Activated T-helper 1 cell treated with anti-CD3 and anti-CD28 coated beads, Interleukin-2, amount 50 U/mL, for 16 hours (primary cell): Measurements from ENCODE around the gene XYLT1.

Source experiments
- DNase-seq, 2 donors: peaks; one replicate each; pipeline ENCODE4 v3.0.0-alpha.2; 2020; ENCODE audit warnings: low read depth in 1 of 2, low spot score in 1 of 2

The XYLT1 gene

GRCh38 chr16:17235147-17235815 lies 235.5 kb downstream of the XYLT1 start:
- no peak for DNase-seq

- no peak for DNase-seq
These were observed 237.3 kb downstream of the XYLT1 start for GRCh38 chr16:17233318-17234002.

GRCh38 chr16:17232487-17232886 lies 238.3 kb downstream of the XYLT1 start:
- no peak for DNase-seq

- DNase-seq = no peak
These were observed 238.8 kb downstream of the XYLT1 start for GRCh38 chr16:17231972-17232371.

- DNase-seq = no peak
These were observed 239.7 kb downstream of the XYLT1 start for GRCh38 chr16:17230932-17231581.

GRCh38 chr16:17229766-17230165 lies 241.0 kb downstream of the XYLT1 start:
- no peak for DNase-seq

GRCh38 chr16:17229131-17229530 lies 241.6 kb downstream of the XYLT1 start:
- no peak for DNase-seq

- no peak for DNase-seq
These were observed 242.1 kb downstream of the XYLT1 start for GRCh38 chr16:17228708-17229055.

- no peak for DNase-seq
These were observed 242.6 kb downstream of the XYLT1 start for GRCh38 chr16:17228048-17228707.

- DNase-seq = no peak
These were observed 243.5 kb downstream of the XYLT1 start for GRCh38 chr16:17227278-17227677.

GRCh38 chr16:17225541-17225940 lies 245.2 kb downstream of the XYLT1 start:
- no peak for DNase-seq

GRCh38 chr16:17224879-17225281 lies 245.9 kb downstream of the XYLT1 start:
- DNase-seq = no peak

GRCh38 chr16:17224350-17224749 lies 246.4 kb downstream of the XYLT1 start:
- no peak for DNase-seq

- DNase-seq = no peak
These were observed 247.2 kb downstream of the XYLT1 start for GRCh38 chr16:17223576-17223975.

- no peak for DNase-seq
These were observed 247.8 kb downstream of the XYLT1 start for GRCh38 chr16:17222871-17223401.

GRCh38 chr16:17219991-17220390 lies 250.8 kb downstream of the XYLT1 start:
- no peak for DNase-seq

- no peak for DNase-seq
These were observed 254.8 kb downstream of the XYLT1 start for GRCh38 chr16:17215936-17216335.

GRCh38 chr16:17215306-17215705 lies 255.5 kb downstream of the XYLT1 start:
- DNase-seq = no peak

- DNase-seq = no peak
These were observed 256.8 kb downstream of the XYLT1 start for GRCh38 chr16:17213974-17214373.

- DNase-seq = no peak
These were observed 257.7 kb downstream of the XYLT1 start for GRCh38 chr16:17213025-17213424.

GRCh38 chr16:17212606-17213005 lies 258.2 kb downstream of the XYLT1 start:
- no peak for DNase-seq

- no peak for DNase-seq
These were observed 259.0 kb downstream of the XYLT1 start for GRCh38 chr16:17211797-17212196.
